OCI-LY1 (cell line): Measurements from ENCODE around the gene ANKRD27.

Source experiments
- H2AFZ ChIP-seq: fragments of 200-600 bp; sonication (generic), shearing (Covaris generic); 2 replicates; pipeline ENCODE4 v1.6.0; 2014; ENCODE audit warnings: antibody characterized with exemption, mild to moderate bottlenecking, low read length
- H3F3A ChIP-seq: fragments of 200-600 bp; sonication (generic), shearing (Covaris generic); 2 replicates; pipeline ENCODE4 v1.6.0; 2014; ENCODE audit warnings: mild to moderate bottlenecking, antibody characterized with exemption, low read length, moderate library complexity; ENCODE audit not compliant: insufficient read depth
- H3K27ac ChIP-seq: fragments of 200-600 bp; sonication (generic); 2 replicates; pipeline ENCODE4 v1.5.1; 2014; ENCODE audit warnings: low read length, mixed run types, mild to moderate bottlenecking, low read depth; ENCODE audit not compliant: poor library complexity, severe bottlenecking
- H3K27me3 ChIP-seq: fragments of 200-600 bp; sonication (generic); 2 replicates; pipeline ENCODE4 v1.6.0; 2014; ENCODE audit warnings: antibody characterized with exemption, mild to moderate bottlenecking, low read length, moderate library complexity; ENCODE audit not compliant: insufficient read depth
- H3K36me3 ChIP-seq: fragments of 200-600 bp; sonication (generic); 2 replicates; pipeline ENCODE4 v1.6.1; 2014; ENCODE audit warnings: mild to moderate bottlenecking, antibody characterized with exemption, low read length, moderate library complexity, mixed read lengths; ENCODE audit not compliant: insufficient read depth
- H3K4me1 ChIP-seq: fragments of 200-600 bp; sonication (generic); 2 replicates; pipeline ENCODE4 v1.5.1; 2014; ENCODE audit warnings: mild to moderate bottlenecking, low read length, moderate library complexity; ENCODE audit not compliant: insufficient read depth, severe bottlenecking
- H3K4me2 ChIP-seq: fragments of 200-600 bp; sonication (generic), shearing (Covaris generic); 2 replicates; pipeline ENCODE4 v1.6.1; 2014; ENCODE audit warnings: low read length
- H3K4me3 ChIP-seq: fragments of 200-600 bp; sonication (generic); 2 replicates; pipeline ENCODE4 v1.5.1; 2014; ENCODE audit warnings: low read length, low read depth, mild to moderate bottlenecking, mixed read lengths; ENCODE audit not compliant: poor library complexity, severe bottlenecking
- H3K79me2 ChIP-seq: fragments of 200-600 bp; shearing (Covaris generic); 2 replicates; pipeline ENCODE4 v1.6.1; 2016; ENCODE audit warnings: mixed run types, low read length, mixed read lengths; ENCODE audit not compliant: insufficient read depth
- H3K9ac ChIP-seq: fragments of 200-600 bp; sonication (generic), shearing (Covaris generic); 2 replicates; pipeline ENCODE4 v1.6.1; 2014; ENCODE audit warnings: mild to moderate bottlenecking, low read length, mixed read lengths
- H3K9me2 ChIP-seq: fragments of 200-600 bp; sonication (generic), shearing (Covaris generic); 2 replicates; pipeline ENCODE4 v1.6.1; 2014; ENCODE audit warnings: low read depth, mild to moderate bottlenecking, low read length, mixed read lengths
- H3K9me3 ChIP-seq: fragments of 200-600 bp; shearing (Covaris generic); 2 replicates; pipeline ENCODE4 v1.6.1; 2014; ENCODE audit warnings: low read length, mixed read lengths
- H4K20me1 ChIP-seq: fragments of 200-600 bp; sonication (generic), shearing (Covaris generic); 2 replicates; pipeline ENCODE4 v1.6.0; 2016; ENCODE audit warnings: mild to moderate bottlenecking, low read length; ENCODE audit not compliant: insufficient read depth
- EZH2 ChIP-seq: fragments of 200-600 bp; sonication (generic), shearing (Covaris generic); IDR thresholded peaks from 2 replicates; pipeline ENCODE4 v1.8.0; 2017; ENCODE audit warnings: borderline replicate concordance, mixed run types, mild to moderate bottlenecking, antibody characterized with exemption, low read length, moderate library complexity, mixed read lengths
- TF ChIP-seq, protein P1 (sequence below): fragments of 200-600 bp; sonication (generic), shearing (Covaris generic); IDR thresholded peaks from 2 replicates; pipeline ENCODE4 v1.5.1; 2017; ENCODE audit warnings: mild to moderate bottlenecking, antibody characterized with exemption, low read length, moderate library complexity, mixed read lengths

The ANKRD27 gene

GRCh38 chr19:32615569-32615968 lies 59.4 kb downstream of the ANKRD27 start:
- Histone ChIP-seq H3K9me2 (no peaks in the 10 kb centered on the region), H2AFZ (no peak overlapping the region), H3K79me2 (no peaks in the 10 kb centered on the region), H3K4me2 (no peak overlapping the region), H3K9ac (no peak overlapping the region), H3K27me3 (no peaks in the 10 kb centered on the region), H3K9me3 (no peaks in the 10 kb centered on the region), H4K20me1 (no peaks in the 10 kb centered on the region), H3F3A (no peaks in the 10 kb centered on the region), H3K27ac (no peak overlapping the region), H3K4me3 (no peak overlapping the region), H3K4me1 (no peaks in the 10 kb centered on the region), H3K36me3 (peaks cover 71% of the 10 kb centered on the region)
- TF ChIP-seq EZH2: no peak
- TF ChIP-seq, protein P1, sequence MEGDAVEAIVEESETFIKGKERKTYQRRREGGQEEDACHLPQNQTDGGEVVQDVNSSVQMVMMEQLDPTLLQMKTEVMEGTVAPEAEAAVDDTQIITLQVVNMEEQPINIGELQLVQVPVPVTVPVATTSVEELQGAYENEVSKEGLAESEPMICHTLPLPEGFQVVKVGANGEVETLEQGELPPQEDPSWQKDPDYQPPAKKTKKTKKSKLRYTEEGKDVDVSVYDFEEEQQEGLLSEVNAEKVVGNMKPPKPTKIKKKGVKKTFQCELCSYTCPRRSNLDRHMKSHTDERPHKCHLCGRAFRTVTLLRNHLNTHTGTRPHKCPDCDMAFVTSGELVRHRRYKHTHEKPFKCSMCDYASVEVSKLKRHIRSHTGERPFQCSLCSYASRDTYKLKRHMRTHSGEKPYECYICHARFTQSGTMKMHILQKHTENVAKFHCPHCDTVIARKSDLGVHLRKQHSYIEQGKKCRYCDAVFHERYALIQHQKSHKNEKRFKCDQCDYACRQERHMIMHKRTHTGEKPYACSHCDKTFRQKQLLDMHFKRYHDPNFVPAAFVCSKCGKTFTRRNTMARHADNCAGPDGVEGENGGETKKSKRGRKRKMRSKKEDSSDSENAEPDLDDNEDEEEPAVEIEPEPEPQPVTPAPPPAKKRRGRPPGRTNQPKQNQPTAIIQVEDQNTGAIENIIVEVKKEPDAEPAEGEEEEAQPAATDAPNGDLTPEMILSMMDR: no peak

GRCh38 chr19:32614916-32615315 lies 60.1 kb downstream of the ANKRD27 start:
- TF ChIP-seq EZH2: no peak
- TF ChIP-seq, protein P1: no peak
- Histone ChIP-seq H3K27me3 (no peaks in the 10 kb centered on the region), H3K9me2 (no peaks in the 10 kb centered on the region), H3K79me2 (no peaks in the 10 kb centered on the region), H4K20me1 (no peaks in the 10 kb centered on the region), H3K36me3 (peaks cover 71% of the 10 kb centered on the region), H2AFZ (no peak overlapping the region), H3K9me3 (no peaks in the 10 kb centered on the region), H3K4me2 (no peak overlapping the region), H3K27ac (no peak overlapping the region), H3F3A (no peaks in the 10 kb centered on the region), H3K9ac (no peak overlapping the region), H3K4me1 (no peaks in the 10 kb centered on the region), H3K4me3 (no peak overlapping the region)

DNA sequence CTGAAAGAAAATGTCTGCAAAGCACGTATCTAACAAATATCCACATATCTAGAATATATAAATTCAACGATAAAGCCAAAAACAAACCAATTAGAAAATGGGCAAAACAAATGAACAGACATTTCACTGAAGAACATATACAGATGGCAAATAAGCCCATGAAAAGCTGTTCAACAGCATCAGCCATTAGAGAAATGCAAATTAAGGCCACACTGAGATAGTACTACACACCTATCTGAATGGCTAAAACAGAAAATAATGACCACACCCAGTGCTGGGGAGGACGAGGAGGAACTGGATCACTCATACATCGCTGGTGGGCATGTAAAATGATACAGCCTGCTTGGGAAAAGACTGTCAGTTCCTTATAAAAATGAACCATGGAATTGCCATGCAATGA lies 62.0 kb downstream of the ANKRD27 start:
- no peak overlapping the region for H2AFZ ChIP-seq
- no peak overlapping the region for H3K27ac ChIP-seq
- H3K9me3 ChIP-seq: no peaks in the 10 kb centered on the region
- no peaks in the 10 kb centered on the region for H3K27me3 ChIP-seq
- H3K4me1 ChIP-seq: no peaks in the 10 kb centered on the region
- no peaks in the 10 kb centered on the region for H3K79me2 ChIP-seq
- H3K4me3 ChIP-seq: no peak overlapping the region
- TF ChIP-seq, protein P1: no peak
- no peak for TF ChIP-seq EZH2
- no peaks in the 10 kb centered on the region for H4K20me1 ChIP-seq
- no peaks in the 10 kb centered on the region for H3K9me2 ChIP-seq
- no peak overlapping the region for H3K4me2 ChIP-seq
- H3K36me3 ChIP-seq: peaks cover 62% of the 10 kb centered on the region
- H3F3A ChIP-seq: no peaks in the 10 kb centered on the region
- H3K9ac ChIP-seq: no peak overlapping the region
